Measurements from ENCODE around the gene IL13.

- TF ChIP-seq CTCF (IDR thresholded peaks at IDR 0.05), result no peak
- TF ChIP-seq KAT7 (CRISPR knock-in tag; IDR thresholded peaks at IDR 0.05; ENCODE audit: borderline replicate concordance), result no peak
- TF ChIP-seq CREB1 (CRISPR knock-in tag; IDR thresholded peaks at IDR 0.05), result no peak
- TF ChIP-seq, protein P1, sequence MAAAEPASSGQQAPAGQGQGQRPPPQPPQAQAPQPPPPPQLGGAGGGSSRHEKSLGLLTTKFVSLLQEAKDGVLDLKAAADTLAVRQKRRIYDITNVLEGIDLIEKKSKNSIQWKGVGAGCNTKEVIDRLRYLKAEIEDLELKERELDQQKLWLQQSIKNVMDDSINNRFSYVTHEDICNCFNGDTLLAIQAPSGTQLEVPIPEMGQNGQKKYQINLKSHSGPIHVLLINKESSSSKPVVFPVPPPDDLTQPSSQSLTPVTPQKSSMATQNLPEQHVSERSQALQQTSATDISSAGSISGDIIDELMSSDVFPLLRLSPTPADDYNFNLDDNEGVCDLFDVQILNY (CRISPR knock-in tag; IDR thresholded peaks at IDR 0.05), result no peak
- TF ChIP-seq SP1 (CRISPR knock-in tag; conservative IDR thresholded peaks at IDR 0.05), result no peak
These were observed 35.4 kb upstream of the IL13 start for GRCh38 chr5:132622608-132623007.

All from WTC11 (cell line).